CD8-positive, alpha-beta memory T cell (primary cell): Measurements from ENCODE around the gene XK. TPM values are rescaled to one million over a fixed set of nuclear protein-coding genes. Genes with fewer than 3 reads are reported as not detected.

Source experiments
- CTCF ChIA-PET: fragments of 350-600 bp; sonication (Branson Sonifier 250); formaldehyde crosslinking; loops from one replicate; lab custom pipeline; 2021; ENCODE audit warnings: antibody characterized with exemption; lab: Charles Lee
- POLR2A ChIA-PET: fragments of 350-600 bp; sonication (Branson Sonifier 250); formaldehyde crosslinking; loops from one replicate; lab custom pipeline; 2021; ENCODE audit warnings: antibody characterized with exemption; lab: Charles Lee
- DNase-seq, 5 donors: peaks; one replicate each; pipeline versions ENCODE4 v3.0.0 to v3.0.0-alpha.2; 2020 to 2022; ENCODE audit warnings: mixed read lengths in 1 of 5
- H3K27ac ChIP-seq: one replicate; pipeline ENCODE4 v1.7.0; 2013; ENCODE audit warnings: low read depth, mild to moderate bottlenecking, low read length, moderate library complexity
- H3K27me3 ChIP-seq: 2 replicates; pipeline ENCODE4 v1.7.0; 2013; ENCODE audit warnings: low read length, mild to moderate bottlenecking; ENCODE audit not compliant: insufficient read depth, poor library complexity, severe bottlenecking
- H3K36me3 ChIP-seq: 2 replicates; pipeline ENCODE4 v1.7.0; 2013; ENCODE audit warnings: mild to moderate bottlenecking, low read length, moderate library complexity; ENCODE audit not compliant: insufficient read depth
- H3K4me1 ChIP-seq: 2 replicates; pipeline ENCODE4 v1.7.0; 2013; ENCODE audit warnings: mild to moderate bottlenecking, low read length, moderate library complexity; ENCODE audit not compliant: insufficient read depth
- H3K4me3 ChIP-seq: 2 replicates; pipeline ENCODE4 v1.7.0; 2013; ENCODE audit warnings: mild to moderate bottlenecking, low read length
- H3K9me3 ChIP-seq: 2 replicates; pipeline ENCODE4 v1.7.0; 2013; ENCODE audit warnings: mild to moderate bottlenecking, low read length
- H3K27ac Mint-ChIP-seq, 8 donors: one replicate each; pipeline ENCODE4 v1.8.0; 2020 to 2021; ENCODE audit warnings: mixed read lengths in 8 of 8, mild to moderate bottlenecking in 6 of 8, inconsistent platforms in 3 of 8, moderate library complexity in 3 of 8
- H3K27me3 Mint-ChIP-seq, 2 donors: one replicate each; pipeline ENCODE4 v1.8.0; 2020 to 2021; ENCODE audit warnings: mixed read lengths in 2 of 2, mild to moderate bottlenecking in 1 of 2, moderate library complexity in 1 of 2
- H3K36me3 Mint-ChIP-seq, 3 donors: one replicate each; pipeline ENCODE4 v1.8.0; 2020 to 2021; ENCODE audit warnings: mixed read lengths in 3 of 3, inconsistent platforms in 1 of 3, mild to moderate bottlenecking in 1 of 3
- H3K4me1 Mint-ChIP-seq, 3 donors: one replicate each; pipeline ENCODE4 v1.8.0; 2020 to 2021; ENCODE audit warnings: mixed read lengths in 3 of 3, inconsistent platforms in 1 of 3, mild to moderate bottlenecking in 1 of 3
- H3K4me3 Mint-ChIP-seq, 7 donors: one replicate each; pipeline ENCODE4 v1.8.0; 2020 to 2021; ENCODE audit warnings: mixed read lengths in 7 of 7, mild to moderate bottlenecking in 6 of 7, moderate library complexity in 4 of 7, inconsistent platforms in 2 of 7
- H3K9me3 Mint-ChIP-seq, 5 donors: one replicate each; pipeline ENCODE4 v1.8.0; 2020 to 2022; ENCODE audit warnings: mixed read lengths in 5 of 5, mild to moderate bottlenecking in 3 of 5, moderate library complexity in 2 of 5, inconsistent platforms in 1 of 5
- polyA plus RNA-seq: library from polyadenylated mRNA; unstranded; fragments of 300-500 nt; fragmentation: Illumina TruSeq; gene quantifications from one replicate; pipeline ENCODE4 v1.2.3, GENCODE V29; 2021
- total RNA-seq, 2 experiments: library from RNA; stranded (reverse); gene quantifications; one replicate each; pipeline ENCODE4 v1.2.3, GENCODE V29; 2021

The XK gene
- total and polyA plus RNA-seq, 3 experiments from 2014 or later = 0.22 to 0.27 TPM; not detected in 1

DNA sequence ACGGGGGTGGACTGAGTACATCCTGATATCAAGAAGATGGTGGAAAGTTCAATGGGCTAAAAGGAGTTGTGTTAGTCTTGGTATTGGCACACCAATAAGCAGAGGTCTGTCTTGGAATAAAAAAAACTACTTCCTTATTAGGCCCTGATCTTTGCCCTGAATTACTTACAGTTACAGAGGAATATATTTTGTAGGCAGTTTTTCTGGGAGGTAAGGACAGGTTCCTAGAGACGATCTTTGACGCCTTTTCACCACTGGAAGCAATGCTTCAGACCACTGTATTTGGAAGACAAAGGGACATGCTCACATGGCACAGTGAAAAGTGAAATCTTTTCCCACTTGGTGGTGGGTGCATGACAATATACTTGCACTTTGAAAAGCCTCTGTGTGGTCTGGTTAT, 618 bp upstream of the XK start:
- H3K9me3 ChIP-seq = no peaks in the 10 kb centered on the region
- peaks cover 0 to 3% (median 0%) of the 10 kb centered on the region in 3 donors for H3K4me1 Mint-ChIP-seq
- peaks cover 4% of the 10 kb centered on the region for H3K27me3 ChIP-seq
- peak overlapping the region in 6 of 7 donors; percentile 16 to 69 (median 61) for H3K4me3 Mint-ChIP-seq
- no peaks in the 10 kb centered on the region for H3K36me3 Mint-ChIP-seq
- no peaks in the 10 kb centered on the region for H3K36me3 ChIP-seq
- DNase-seq = no peak
- H3K9me3 Mint-ChIP-seq = no peaks in the 10 kb centered on the region
- H3K27ac Mint-ChIP-seq = peak overlapping the region in 1 of 8 donors; percentile 23
- POLR2A ChIA-PET = no interaction called here
- H3K4me3 ChIP-seq = no peak overlapping the region
- H3K4me1 ChIP-seq = no peaks in the 10 kb centered on the region
- H3K27me3 Mint-ChIP-seq = peaks cover 0 to 12% of the 10 kb centered on the region in 2 donors
- H3K27ac ChIP-seq = peak overlapping the region; percentile 16
- CTCF ChIA-PET = no interaction called here

DNA sequence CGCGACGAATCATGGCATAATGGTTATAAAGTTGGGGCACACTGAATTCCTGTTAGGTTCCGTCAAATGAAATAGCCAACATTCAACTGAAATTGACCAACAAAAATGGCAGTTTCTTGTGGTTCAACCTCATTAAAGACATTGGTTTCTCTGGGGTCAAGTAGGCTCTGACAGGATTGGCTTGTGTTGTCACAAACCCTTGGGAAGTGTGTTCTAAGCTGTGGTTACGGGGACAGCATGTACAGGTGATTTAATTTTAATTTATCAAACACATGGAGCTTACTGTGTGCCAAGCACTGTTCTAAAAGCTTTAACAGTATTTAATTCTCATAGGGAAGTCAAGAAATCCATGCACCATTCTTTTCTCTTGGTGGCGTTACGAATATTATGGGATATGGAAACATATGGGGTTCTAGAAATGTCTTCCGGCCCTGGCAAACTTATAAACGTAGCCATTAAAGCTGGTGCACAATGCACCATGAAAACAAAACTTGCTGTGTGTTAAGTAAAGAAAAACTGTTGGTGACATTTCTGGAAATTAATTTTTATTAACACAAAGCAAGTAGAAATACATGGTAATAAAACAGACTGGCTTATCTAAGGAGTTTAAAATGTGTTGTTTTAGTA, 891 bp downstream of the XK start:
- Histone ChIP-seq H3K36me3 (no peaks in the 10 kb centered on the region), H3K27ac (no peak overlapping the region), H3K4me1 (no peaks in the 10 kb centered on the region), H3K27me3 (peaks cover 4% of the 10 kb centered on the region), H3K4me3 (no peak overlapping the region), H3K9me3 (no peaks in the 10 kb centered on the region)
- CTCF ChIA-PET = no interaction called here
- H3K9me3 Mint-ChIP-seq = no peaks in the 10 kb centered on the region
- H3K27me3 Mint-ChIP-seq = peaks cover 0 to 11% of the 10 kb centered on the region in 2 donors
- POLR2A ChIA-PET = no interaction called here
- peak overlapping the region in 2 of 8 donors; percentile 42 to 73 for H3K27ac Mint-ChIP-seq
- H3K4me1 Mint-ChIP-seq = peaks cover 0 to 3% (median 0%) of the 10 kb centered on the region in 3 donors
- no peak for DNase-seq
- no peaks in the 10 kb centered on the region for H3K36me3 Mint-ChIP-seq
- peak overlapping the region; percentile 58 to 85 (median 77) for H3K4me3 Mint-ChIP-seq

DNA sequence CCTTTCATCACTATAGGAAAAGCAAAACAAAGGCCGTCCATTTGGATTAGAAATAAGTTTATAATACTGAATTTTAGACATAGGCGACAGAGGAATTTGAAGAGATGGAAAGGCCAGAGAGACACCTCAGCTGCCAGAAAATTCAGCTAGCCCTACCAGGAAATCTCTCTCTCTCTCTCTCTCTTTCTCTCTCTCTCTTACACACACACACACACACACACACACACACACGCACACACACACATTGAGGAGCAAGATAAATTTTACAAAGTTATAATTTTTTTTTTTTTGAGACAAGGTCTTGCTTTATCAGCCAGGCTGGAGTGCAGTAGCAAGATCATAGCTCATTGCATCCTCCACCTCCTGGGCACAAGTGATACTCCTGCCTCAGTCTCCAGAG, 1.4 kb downstream of the XK start:
- no peak overlapping the region for H3K27ac Mint-ChIP-seq
- H3K27ac ChIP-seq = no peak overlapping the region
- peaks cover 0 to 11% of the 10 kb centered on the region in 2 donors for H3K27me3 Mint-ChIP-seq
- H3K4me1 ChIP-seq = no peaks in the 10 kb centered on the region
- no peak overlapping the region for H3K4me3 ChIP-seq
- H3K27me3 ChIP-seq = peaks cover 4% of the 10 kb centered on the region
- POLR2A ChIA-PET = no interaction called here
- H3K9me3 ChIP-seq = no peaks in the 10 kb centered on the region
- H3K36me3 ChIP-seq = no peaks in the 10 kb centered on the region
- CTCF ChIA-PET = no interaction called here
- DNase-seq = no peak
- peak overlapping the region in 1 of 7 donors; percentile 5 for H3K4me3 Mint-ChIP-seq
- peaks cover 0 to 3% (median 0%) of the 10 kb centered on the region in 3 donors for H3K4me1 Mint-ChIP-seq
- no peaks in the 10 kb centered on the region for H3K9me3 Mint-ChIP-seq
- no peaks in the 10 kb centered on the region for H3K36me3 Mint-ChIP-seq

DNA sequence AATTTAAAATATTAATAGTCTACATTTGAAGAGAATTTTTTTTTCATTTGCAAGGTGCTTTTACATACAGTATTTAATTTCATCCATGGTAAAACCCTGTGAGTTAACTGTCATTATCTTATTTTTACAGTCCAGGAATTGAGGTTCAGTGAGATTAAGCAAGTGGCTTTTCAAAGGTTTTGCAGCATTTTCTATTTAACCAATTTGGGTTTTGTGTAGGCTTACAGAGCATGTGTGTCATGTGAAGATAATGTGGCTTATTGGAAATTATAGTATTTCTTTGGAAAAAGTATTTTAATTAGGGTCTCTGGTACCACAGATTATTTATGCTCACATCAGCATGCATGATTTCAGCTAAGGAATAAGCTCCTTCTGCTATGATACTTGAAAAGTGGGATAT, 4.5 kb downstream of the XK start:
- ChIA-PET POLR2A (no interaction called here), CTCF (no interaction called here)
- no peaks in the 10 kb centered on the region for H3K9me3 ChIP-seq
- Mint-ChIP-seq H3K4me3 (no peak overlapping the region), H3K4me1 (peaks cover 0 to 3% (median 0%) of the 10 kb centered on the region in 3 donors), H3K27ac (no peak overlapping the region), H3K36me3 (no peaks in the 10 kb centered on the region), H3K9me3 (no peaks in the 10 kb centered on the region), H3K27me3 (peaks cover 0 to 8% of the 10 kb centered on the region in 2 donors)
- H3K4me3 ChIP-seq = no peak overlapping the region
- no peak for DNase-seq
- H3K36me3 ChIP-seq = no peaks in the 10 kb centered on the region
- H3K4me1 ChIP-seq = no peaks in the 10 kb centered on the region
- peaks cover 4% of the 10 kb centered on the region for H3K27me3 ChIP-seq
- H3K27ac ChIP-seq = no peak overlapping the region

DNA sequence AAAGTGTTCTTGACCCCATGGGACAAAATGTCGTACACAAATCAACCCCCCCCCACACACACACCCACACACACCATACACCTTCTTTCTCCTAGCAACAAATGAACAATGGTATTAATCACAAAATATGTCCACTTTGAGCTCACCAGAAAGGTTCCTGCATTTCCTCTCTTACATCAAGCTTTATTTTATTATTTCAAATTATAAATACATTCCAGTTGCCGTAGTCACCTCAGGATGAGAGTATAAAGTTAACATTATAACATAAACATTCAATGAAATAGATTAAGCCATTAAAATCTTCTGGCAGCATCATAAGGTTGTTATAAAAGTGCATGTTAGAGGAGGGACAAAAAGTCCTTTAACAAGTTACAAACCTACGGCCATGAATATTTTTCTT, 7.3 kb downstream of the XK start:
- H3K9me3 Mint-ChIP-seq = no peaks in the 10 kb centered on the region
- Histone ChIP-seq H3K4me3 (no peak overlapping the region), H3K27me3 (no peaks in the 10 kb centered on the region), H3K36me3 (no peaks in the 10 kb centered on the region), H3K27ac (no peak overlapping the region), H3K9me3 (no peaks in the 10 kb centered on the region), H3K4me1 (no peaks in the 10 kb centered on the region)
- H3K4me3 Mint-ChIP-seq = no peak overlapping the region
- peaks cover 0 to 4% of the 10 kb centered on the region in 2 donors for H3K27me3 Mint-ChIP-seq
- no peak overlapping the region for H3K27ac Mint-ChIP-seq
- no peaks in the 10 kb centered on the region for H3K4me1 Mint-ChIP-seq
- ChIA-PET POLR2A (no interaction called here), CTCF (no interaction called here)
- H3K36me3 Mint-ChIP-seq = no peaks in the 10 kb centered on the region
- DNase-seq = no peak

DNA sequence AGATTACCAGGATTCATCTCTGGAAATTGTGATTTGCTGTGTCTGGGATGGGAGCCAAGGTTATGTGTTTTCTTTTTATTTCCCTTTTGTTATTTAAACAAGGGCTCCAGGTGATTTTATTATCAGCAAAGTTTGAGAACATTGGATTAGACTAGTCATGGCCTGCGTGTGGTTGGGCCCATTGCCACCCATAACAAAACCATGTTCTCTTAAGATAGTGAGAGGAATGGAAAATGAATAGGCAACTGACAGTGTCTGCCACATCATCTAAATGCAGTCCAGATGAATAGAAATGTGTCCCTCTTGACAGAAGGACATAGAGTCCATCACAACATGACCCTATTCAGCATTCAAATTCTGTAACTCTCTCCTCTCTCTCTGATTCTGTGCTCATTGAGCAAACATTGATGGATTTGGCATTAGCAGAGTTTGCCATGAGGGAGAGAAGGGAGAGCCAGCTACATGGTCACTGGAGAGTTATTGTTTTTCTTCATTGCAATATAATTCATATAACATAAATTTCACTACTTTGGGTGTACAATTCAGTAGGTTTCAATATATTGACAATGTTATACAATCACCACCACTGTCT, 11.7 kb downstream of the XK start:
- H3K4me3 Mint-ChIP-seq = no peak overlapping the region
- H3K27me3 Mint-ChIP-seq = peaks cover 0 to 10% of the 10 kb centered on the region in 2 donors
- no peaks in the 10 kb centered on the region for H3K27me3 ChIP-seq
- H3K9me3 Mint-ChIP-seq = no peaks in the 10 kb centered on the region
- no peak for DNase-seq
- no peak overlapping the region for H3K4me3 ChIP-seq
- CTCF ChIA-PET = no interaction called here
- H3K27ac Mint-ChIP-seq = no peak overlapping the region
- no peaks in the 10 kb centered on the region for H3K36me3 Mint-ChIP-seq
- H3K9me3 ChIP-seq = no peaks in the 10 kb centered on the region
- no peak overlapping the region for H3K27ac ChIP-seq
- H3K4me1 ChIP-seq = no peaks in the 10 kb centered on the region
- no peaks in the 10 kb centered on the region for H3K4me1 Mint-ChIP-seq
- POLR2A ChIA-PET = no interaction called here
- H3K36me3 ChIP-seq = no peaks in the 10 kb centered on the region

DNA sequence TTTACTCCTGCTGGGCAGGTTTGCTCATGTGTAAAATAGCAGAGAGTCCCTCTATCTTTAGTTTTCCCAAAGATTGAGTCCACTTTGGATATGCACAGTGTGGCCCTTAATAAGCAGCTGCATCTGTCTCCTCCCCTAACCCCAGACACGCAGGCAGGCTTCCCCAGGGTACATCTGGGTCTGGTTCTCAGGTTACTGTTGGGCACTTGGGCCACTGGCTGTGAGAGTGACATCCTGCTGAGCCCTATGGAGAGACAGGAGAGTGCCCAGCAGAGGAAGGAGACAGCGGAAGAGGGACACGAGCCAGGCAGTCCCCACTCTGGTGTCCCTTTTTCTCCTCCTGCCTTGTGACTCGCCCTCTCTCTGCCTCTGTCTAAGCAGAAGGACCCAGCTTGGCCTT, 16.0 kb downstream of the XK start:
- Histone ChIP-seq H3K27me3 (no peaks in the 10 kb centered on the region), H3K4me1 (no peaks in the 10 kb centered on the region), H3K36me3 (no peaks in the 10 kb centered on the region), H3K4me3 (no peak overlapping the region), H3K9me3 (no peaks in the 10 kb centered on the region), H3K27ac (no peak overlapping the region)
- peaks cover 0 to 7% of the 10 kb centered on the region in 2 donors for H3K27me3 Mint-ChIP-seq
- H3K4me3 Mint-ChIP-seq = no peak overlapping the region
- POLR2A ChIA-PET = no interaction called here
- no peak overlapping the region for H3K27ac Mint-ChIP-seq
- no peaks in the 10 kb centered on the region for H3K9me3 Mint-ChIP-seq
- CTCF ChIA-PET = no interaction called here
- no peaks in the 10 kb centered on the region for H3K4me1 Mint-ChIP-seq
- no peaks in the 10 kb centered on the region for H3K36me3 Mint-ChIP-seq
- DNase-seq = no peak

DNA sequence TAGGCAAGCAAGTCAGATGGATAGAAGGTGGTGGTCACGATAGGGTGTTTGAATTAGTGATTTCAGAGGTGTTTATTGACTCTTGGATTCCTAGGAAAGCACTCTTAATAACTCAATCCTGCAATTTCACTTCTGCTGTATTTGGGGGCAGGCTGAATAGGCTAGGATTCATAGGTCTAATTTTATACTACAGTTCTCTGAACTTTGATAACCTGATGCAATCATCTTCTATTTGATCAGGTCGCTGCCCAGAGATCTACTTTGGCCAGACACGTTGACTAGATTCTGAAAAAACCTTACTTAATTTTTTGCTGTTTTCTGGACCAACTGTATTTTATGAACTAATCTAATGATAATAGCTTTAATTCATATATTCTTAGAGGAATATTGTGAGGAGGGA, 26.4 kb downstream of the XK start:
- no peak overlapping the region for H3K4me3 Mint-ChIP-seq
- ChIA-PET POLR2A (no interaction called here), CTCF (no interaction called here)

More for the DNA sequence above, 26.4 kb downstream of the XK start:
- H3K4me1 Mint-ChIP-seq = no peaks in the 10 kb centered on the region
- Histone ChIP-seq H3K9me3 (no peaks in the 10 kb centered on the region), H3K4me1 (no peaks in the 10 kb centered on the region), H3K4me3 (no peak overlapping the region), H3K27ac (no peak overlapping the region), H3K36me3 (no peaks in the 10 kb centered on the region), H3K27me3 (no peaks in the 10 kb centered on the region)
- peaks cover 0 to 5% of the 10 kb centered on the region in 2 donors for H3K27me3 Mint-ChIP-seq
- DNase-seq = no peak
- no peaks in the 10 kb centered on the region for H3K36me3 Mint-ChIP-seq
- H3K27ac Mint-ChIP-seq = no peak overlapping the region
- H3K9me3 Mint-ChIP-seq = no peaks in the 10 kb centered on the region
